IMR-90 (cell line): Measurements from ENCODE around the gene SCAANT1. TPM values are rescaled to one million over a fixed set of nuclear protein-coding genes. Genes with fewer than 3 reads are reported as not detected.

Experiments
- ATAC-seq: fragments of 200-7000 bp; cut with Tn5 transposase; 2 replicates; pipeline ENCODE4 v1.9.1; 2020; ENCODE audit warnings: low read depth, mild to moderate bottlenecking, moderate library complexity
- BruUV-seq: library from RNA; stranded (reverse); fragments of 400-500 nt; replicated peaks from 2 replicates; lab custom pipeline; 2021; lab: Mats Ljungman, UMichigan
- CTCF ChIA-PET: fragments of 300-600 bp; formaldehyde crosslinking; extraction: SDS; loops from one replicate; lab custom pipeline; 2021; ENCODE audit warnings: antibody characterized with exemption; lab: Yijun Ruan, JAX
- POLR2A ChIA-PET: fragments of 300-600 bp; sonication (Branson Sonifier 250); formaldehyde crosslinking; loops from one replicate; lab custom pipeline; 2022; ENCODE audit warnings: antibody characterized with exemption; ENCODE audit not compliant: unreplicated experiment; lab: Charles Lee
- DNase-seq: peaks from one replicate; pipeline ENCODE4 v3.0.0; 2013
- H2AFZ ChIP-seq: replicated peaks from 2 replicates; pipeline ENCODE3; 2013; ENCODE audit warnings: low read length, mild to moderate bottlenecking; ENCODE audit not compliant: poor library complexity
- H2AK5ac ChIP-seq: 2 replicates; pipeline ENCODE4 v1.6.1; 2013; ENCODE audit warnings: low read depth, low read length, inconsistent platforms
- H2AK9ac ChIP-seq: replicated peaks from 2 replicates; pipeline ENCODE3; 2013; ENCODE audit warnings: mild to moderate bottlenecking, low read depth, low read length, moderate library complexity; ENCODE audit not compliant: poor library complexity
- H2BK120ac ChIP-seq: 2 replicates; pipeline ENCODE4 v1.6.1; 2013; ENCODE audit warnings: low read depth, low read length, inconsistent platforms
- H2BK15ac ChIP-seq: 3 replicates; pipeline ENCODE4 v1.6.1; 2013; ENCODE audit warnings: low read depth, low read length, inconsistent platforms
- H2BK20ac ChIP-seq: 2 replicates; pipeline ENCODE4 v1.6.1; 2013; ENCODE audit warnings: low read depth, mild to moderate bottlenecking, inconsistent platforms, low read length, moderate library complexity
- H2BK5ac ChIP-seq: 2 replicates; pipeline ENCODE4 v1.6.1; 2013; ENCODE audit warnings: mild to moderate bottlenecking, low read depth, low read length, inconsistent platforms; ENCODE audit not compliant: poor library complexity, severe bottlenecking
- H3K14ac ChIP-seq: replicated peaks from 2 replicates; pipeline ENCODE4 v1.6.1; 2013; ENCODE audit warnings: low read depth, low read length, inconsistent platforms
- H3K18ac ChIP-seq: 2 replicates; pipeline ENCODE4 v1.6.1; 2013; ENCODE audit warnings: low read depth, low read length, control low read depth
- H3K23ac ChIP-seq: 2 replicates; pipeline ENCODE4 v1.6.1; 2013; ENCODE audit warnings: low read depth, low read length, inconsistent platforms
- H3K27ac ChIP-seq: 2 replicates; pipeline ENCODE4 v1.5.1; 2013; ENCODE audit warnings: mild to moderate bottlenecking, control low read depth, low read length; ENCODE audit not compliant: insufficient read depth
- H3K27me3 ChIP-seq: 2 replicates; pipeline ENCODE4 v1.6.1; 2013; ENCODE audit warnings: low read length; ENCODE audit not compliant: control insufficient read depth, insufficient read depth
- H3K36me3 ChIP-seq: 2 replicates; pipeline ENCODE4 v1.6.1; 2013; ENCODE audit warnings: low read length, mixed read lengths; ENCODE audit not compliant: control insufficient read depth, insufficient read depth
- H3K4ac ChIP-seq: 2 replicates; pipeline ENCODE4 v1.6.1; 2013; ENCODE audit warnings: low read depth, low read length, inconsistent platforms
- H3K4me1 ChIP-seq: 2 replicates; pipeline ENCODE4 v1.6.1; 2013; ENCODE audit warnings: low read length, mixed read lengths; ENCODE audit not compliant: control insufficient read depth, insufficient read depth
- H3K4me2 ChIP-seq: 2 replicates; pipeline ENCODE4 v1.6.1; 2013; ENCODE audit warnings: low read depth, mild to moderate bottlenecking, control low read depth, low read length, moderate library complexity
- H3K4me3 ChIP-seq: 2 replicates; pipeline ENCODE4 v1.5.1; 2013; ENCODE audit warnings: low read depth, mild to moderate bottlenecking, control low read depth, low read length, moderate library complexity; ENCODE audit not compliant: insufficient read depth
- H3K56ac ChIP-seq: 2 replicates; pipeline ENCODE4 v1.6.1; 2013; ENCODE audit warnings: low read length, inconsistent platforms; ENCODE audit not compliant: insufficient read depth; ENCODE audit errors: extremely low read depth
- H3K79me1 ChIP-seq, 2 experiments: 2 replicates each; pipeline ENCODE4 v1.6.1; 2013; ENCODE audit warnings: low read length in 2 of 2, inconsistent platforms in 1 of 2, low read depth in 1 of 2
- H3K9ac ChIP-seq: 2 replicates; pipeline ENCODE4 v1.6.1; 2013; ENCODE audit warnings: low read depth, low read length, control low read depth
- H3K9me1 ChIP-seq: 2 replicates; pipeline ENCODE4 v1.6.1; 2013; ENCODE audit warnings: low read length, inconsistent platforms; ENCODE audit not compliant: insufficient read depth
- H3K9me3 ChIP-seq: 2 replicates; pipeline ENCODE4 v1.6.1; 2013; ENCODE audit warnings: low read length; ENCODE audit not compliant: control insufficient read depth, insufficient read depth
- H4K20me1 ChIP-seq: 2 replicates; pipeline ENCODE4 v1.6.1; 2013; ENCODE audit warnings: low read length, inconsistent platforms; ENCODE audit not compliant: insufficient read depth
- H4K5ac ChIP-seq: 2 replicates; pipeline ENCODE4 v1.6.1; 2013; ENCODE audit warnings: mild to moderate bottlenecking, low read depth, low read length, control low read depth
- H4K8ac ChIP-seq, 2 experiments: 2 replicates each; pipeline ENCODE4 v1.6.1; 2013; ENCODE audit warnings: low read depth in 2 of 2, low read length in 2 of 2, control low read depth in 1 of 2, inconsistent platforms in 1 of 2
- H4K91ac ChIP-seq: 2 replicates; pipeline ENCODE4 v1.6.1; 2013; ENCODE audit warnings: low read depth, low read length, inconsistent platforms; ENCODE audit not compliant: insufficient read depth
- BHLHE40 ChIP-seq: fragments of 150-350 bp; IDR thresholded peaks from 2 replicates; pipeline ENCODE4 v1.6.1; 2016; ENCODE audit warnings: mild to moderate bottlenecking, low read depth, low read length
- CEBPB ChIP-seq: IDR thresholded peaks from 2 replicates; pipeline ENCODE4 v1.6.1; 2012; ENCODE audit warnings: low read depth, low read length, improper control_type of control experiment
- MAZ ChIP-seq: IDR thresholded peaks from 2 replicates; pipeline ENCODE4 v1.6.1; 2012; ENCODE audit warnings: low read depth, mild to moderate bottlenecking, low read length, improper control_type of control experiment, moderate library complexity, borderline replicate concordance
- RAD21 ChIP-seq: IDR thresholded peaks from 2 replicates; pipeline ENCODE4 v1.6.1; 2012; ENCODE audit warnings: low read length, improper control_type of control experiment
- RCOR1 ChIP-seq: IDR thresholded peaks from 2 replicates; pipeline ENCODE4 v1.6.1; 2012; ENCODE audit warnings: mild to moderate bottlenecking, low read length, improper control_type of control experiment; ENCODE audit not compliant: insufficient replicate concordance
- WGBS, 2 experiments: methylation state at CpG; one replicate each; pipeline versions ENCODE4 v1.1.5 to v1.1.7; 2013; ENCODE audit warnings: missing lambda C conversion rate in 2 of 2; ENCODE audit not compliant: insufficient read length in 1 of 2; ENCODE audit errors: extremely low coverage in 2 of 2; 5-methylcytosine and 5-hydroxymethylcytosine counted together
- dilution Hi-C: fragments of 300-500 bp; cut with HindIII; formaldehyde crosslinking; loops from one replicate; pipeline ENCODE4 v1.14.3; 2018; ENCODE audit warnings: low sequenced_read_pairs; ENCODE audit not compliant: unreplicated experiment
- in situ Hi-C: fragments of 300-500 bp; cut with MboI; formaldehyde crosslinking; loops from 3 replicates; pipeline ENCODE4 v1.14.3; 2019; ENCODE audit warnings: low sequenced_read_pairs, inconsistent platforms, mixed read lengths
- intact Hi-C: fragments of 100-400 bp; cut with micrococcal nuclease; formaldehyde crosslinking; loops from 2 replicates; pipeline ENCODE4 v1.10.0; 2022
- polyA plus RNA-seq, 3 experiments: library from polyadenylated mRNA; depleted of rRNA; stranded (reverse); fragments of >200 nt; gene quantifications; 2 replicates each; pipeline ENCODE4 v1.2.3, GENCODE V29; 2012; ENCODE audit warnings: low replicate concordance in 1 of 3
- total RNA-seq: library from RNA; depleted of rRNA; stranded (reverse); fragments of >200 nt; gene quantifications from 2 replicates; pipeline ENCODE4 v1.2.3, GENCODE V29; 2012

The SCAANT1 gene
- total and polyA plus RNA-seq, 2 of the 4 experiments (the other 2 are of a cell fraction): not detected

DNA sequence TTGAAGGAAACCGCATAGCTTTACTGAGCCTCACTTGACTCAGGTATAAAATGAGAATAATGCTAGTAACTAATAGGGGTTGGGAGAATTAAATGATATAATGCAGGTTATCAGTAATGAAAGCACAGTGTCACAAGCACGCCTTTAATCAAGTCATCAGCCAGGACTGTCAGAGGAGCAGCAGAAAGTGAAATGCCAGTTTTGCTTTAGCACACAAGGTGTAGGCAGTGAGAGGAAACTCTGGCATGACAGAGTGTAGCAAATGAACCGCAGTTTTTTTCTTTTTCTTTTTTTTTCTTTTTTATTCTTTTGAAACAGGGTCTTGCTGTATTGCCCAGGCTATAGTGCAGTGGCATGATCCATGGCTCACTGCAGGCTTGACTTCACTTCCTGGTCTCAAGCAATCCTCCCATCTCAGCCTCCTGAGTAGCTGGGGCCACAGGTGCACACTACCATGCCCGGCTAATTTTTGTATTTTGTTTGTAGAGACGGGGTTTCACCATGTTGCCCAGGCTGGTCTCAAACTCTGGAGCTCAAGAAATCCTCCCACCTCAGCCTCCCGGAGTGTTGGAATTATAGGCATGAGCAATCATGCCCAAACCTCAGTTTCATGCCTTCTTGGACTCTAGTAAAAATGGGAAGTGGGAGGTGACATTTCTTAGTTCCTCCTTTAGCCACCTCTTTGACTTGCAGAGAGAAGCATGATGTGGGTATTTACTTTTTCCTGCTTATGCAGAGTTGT, 9.7 kb upstream of the SCAANT1 start:
- Histone ChIP-seq H4K8ac (no peak overlapping the region), H2BK120ac (no peak overlapping the region), H3K36me3 (peaks cover 30% of the 10 kb centered on the region), H3K4me2 (no peak overlapping the region), H4K20me1 (peaks cover 30% of the 10 kb centered on the region), H4K5ac (no peak overlapping the region), H4K91ac (no peak overlapping the region), H3K14ac (no peak overlapping the region), H3K27ac (no peak overlapping the region), H2AK9ac (no peak overlapping the region), H3K9ac (no peak overlapping the region), H2AK5ac (no peak overlapping the region), H3K9me3 (no peaks in the 10 kb centered on the region), H2BK15ac (no peak overlapping the region), H3K9me1 (peaks cover 32% of the 10 kb centered on the region), H2BK5ac (no peak overlapping the region), H3K4me1 (peaks cover 6% of the 10 kb centered on the region), H3K56ac (no peak overlapping the region), H3K79me1 (peaks cover 72 to 83% of the 10 kb centered on the region in 2 experiments), H3K4ac (no peak overlapping the region), H3K18ac (no peak overlapping the region), H3K23ac (no peak overlapping the region), H3K27me3 (no peaks in the 10 kb centered on the region), H3K4me3 (no peak overlapping the region), H2AFZ (no peak overlapping the region), H2BK20ac (no peak overlapping the region)
- DNase-seq (no peak), ATAC-seq (no peak)
- dilution Hi-C loops (no loop called here), intact Hi-C loops (no loop called here), in situ Hi-C loops (no loop called here)
- BruUV-seq: no TSS peak
- ChIA-PET POLR2A (no interaction called here), CTCF (interaction anchor here (0.5 kb wide), 1 partner anchor 70 kb away, joined by 9 read pairs; no protein-coding TSS in a partner anchor)
- TF ChIP-seq RCOR1: no peak
- no peak for TF ChIP-seq RAD21
- TF ChIP-seq CEBPB: no peak
- no peak for TF ChIP-seq MAZ
- TF ChIP-seq BHLHE40: no peak
- WGBS, 2 experiments: 100% methylated on average over 1 of the region's 6 CpGs; no CpG with 5 or more reads in 1 of the 2 experiments
